Cortex of kidney (tissue), 1 donor: ENCODE data around the gene BGLAP.
A peak's percentile ranks its signal among the peaks of the same experiment; 100 is the strongest.

Source experiments
- DNase-seq: peaks from one replicate; lab custom pipeline; 2025; lab: John Stamatoyannopoulos, UW

BGLAP gene

GRCh38 chr1:156291226-156292061, 49.5 kb downstream of the BGLAP start:
- DNase-seq, result peak; percentile 61
